ENCODE measurements around the gene CNTNAP1. TPM values are rescaled to one million over a fixed set of nuclear protein-coding genes. Genes with fewer than 3 reads are reported as not detected.

CNTNAP1 gene
- total and polyA plus RNA-seq, 10 of the 15 experiments (the other 5 are each of a cell fraction or from before 2014, with no cell fraction given) = 0.95 to 29.9 (median 10.4) TPM

- Histone ChIP-seq H2AFZ (ENCODE audit: control insufficient read depth, low read depth, low read length) (peak overlapping the region; percentile 7; the same call in 1 of the 2 replicates), H3K79me2 (ENCODE audit: control insufficient read depth, insufficient read depth, low read length) (no peaks in the 10 kb centered on the region; the same call in 1 of the 2 replicates), H3K27ac (ENCODE audit: control insufficient read depth, insufficient read depth) (peak overlapping the region; percentile 92), H3K9ac (ENCODE audit: control insufficient read depth, insufficient read depth, low read length) (peak overlapping the region; percentile 55; the same call in 1 of the 2 replicates), H3K9me3 (replicated peaks; ENCODE audit: control insufficient read depth, insufficient read depth, low read length) (no peaks in the 10 kb centered on the region), H3K4me3 (peak overlapping the region; percentile 46; the same call in 1 of the 2 replicates), H3K27me3 (replicated peaks in 1 of 2; ENCODE audit: control insufficient read depth in 2 of 2, insufficient read depth in 2 of 2, low read length in 1 of 2) (no peaks in the 10 kb centered on the region), H3K4me2 (ENCODE audit: control insufficient read depth, insufficient read depth) (peak overlapping the region; percentile 92), H3K4me1 (ENCODE audit: control insufficient read depth, insufficient read depth, low read length) (peaks cover 50% of the 10 kb centered on the region), H4K20me1 (ENCODE audit: control insufficient read depth, insufficient read depth) (no peaks in the 10 kb centered on the region), H3K36me3 (ENCODE audit: control insufficient read depth in 2 of 2, insufficient read depth in 2 of 2, low read length in 1 of 2) (peaks cover 7 to 29% of the 10 kb centered on the region in 2 experiments)
- BruUV-seq (replicated peaks) = no TSS peak
- POLR2A ChIA-PET = interaction anchor here (0.9 to 2.6 kb wide), 11 partner anchors 14 to 127 kb away, joined by 3 to 12 read pairs (median 3); no protein-coding TSS in a partner anchor
- intact Hi-C loops (cut with micrococcal nuclease; ENCODE audit: unreplicated experiment) (no loop called here), in situ Hi-C loops (cut with MboI) (no loop called here)
- ATAC-seq (peak; percentile 92), FAIRE-seq (peak; percentile 95), DNase-seq (ENCODE audit: low read depth, low spot score) (peak; percentile 94)
- RAD21 ChIA-PET (ENCODE audit: unreplicated experiment) = interaction anchor here (1.0 to 2.4 kb wide), 11 partner anchors 21 to 126 kb away, joined by 3 to 19 read pairs (median 5); partner anchors contain the start of genes CCR10, PLEKHH3, PSMC3IP and VPS25
- WGBS (ENCODE audit: insufficient coverage, insufficient replicate concordance, low lambda C conversion rate, missing lambda C conversion rate) = 0% methylated on average over 8 of the region's 8 CpGs
- SMC1A ChIA-PET (ENCODE audit: uncharacterized antibody, unreplicated experiment) = interaction anchor here (0.6 to 4.3 kb wide), 10 partner anchors 9 to 220 kb away, joined by 3 to 28 read pairs (median 5); partner anchors contain the start of genes CCR10, PLEKHH3 and RAMP2
- CTCF ChIA-PET = interaction anchor here (0.6 to 3.8 kb wide), 13 partner anchors 9 to 387 kb away, joined by 3 to 17 read pairs (median 5); partner anchors contain the start of genes CNTNAP1, PLEKHH3 and PSMC3IP
- TF ChIP-seq PBX3 (IDR thresholded peaks at IDR 0.05; ENCODE audit: insufficient replicate concordance, low read depth, low read length) (no peak), ZNF622 (IDR thresholded peaks at IDR 0.05) (no peak), CREB1 (IDR thresholded peaks at IDR 0.05; ENCODE audit: low read depth) (peak; percentile 83), TAF1 (IDR thresholded peaks at IDR 0.05; ENCODE audit: borderline replicate concordance, low read depth, low read length) (no peak; the same call in 1 of the 2 replicates), NR2F1 (conservative IDR thresholded peaks at IDR 0.05) (peak; percentile 91), IRF4 (IDR thresholded peaks at IDR 0.05; ENCODE audit: low read depth, low read length) (peak; percentile 95), IRF3 (IDR thresholded peaks at IDR 0.05) (no peak), EED (IDR thresholded peaks at IDR 0.05; ENCODE audit: low read depth) (peak; percentile 98), BHLHE40 (IDR thresholded peaks at IDR 0.05; ENCODE audit: borderline replicate concordance in 1 of 2, low read depth in 2 of 2, low read length in 1 of 2) (peak; percentile 97), HDGF (IDR thresholded peaks at IDR 0.05) (no peak), RFX5 (IDR thresholded peaks at IDR 0.05; ENCODE audit: low read depth, low read length) (no peak), ELK1 (IDR thresholded peaks at IDR 0.05; ENCODE audit: low read depth, low read length) (no peak), NFYB (IDR thresholded peaks at IDR 0.05; ENCODE audit: insufficient read depth, low read depth, low read length) (no peak), HDAC2 (IDR thresholded peaks at IDR 0.05) (no peak), BCL3 (IDR thresholded peaks at IDR 0.05; ENCODE audit: borderline replicate concordance, insufficient read depth, low read depth, low read length, poor library complexity, severe bottlenecking) (peak; percentile 97), POU2F2 (IDR thresholded peaks at IDR 0.05; ENCODE audit: borderline replicate concordance, low read depth, low read length) (peak; percentile 87; the same call in 2 of the 3 replicates)
Measured at GRCh38 chr17:42704837-42705494, 22.6 kb downstream of the CNTNAP1 start.

All from GM12878 (cell line).